K562 (cell line): ENCODE data around the gene OTOP3. TPM values are rescaled to one million over a fixed set of nuclear protein-coding genes. Genes with fewer than 3 reads are reported as not detected.
A peak's percentile ranks its signal among the peaks of the same experiment; 100 is the strongest.

Experiments used
- CBFA2T3 ChIP-seq: fragments of 450-650 bp; IDR thresholded peaks from 2 replicates; pipeline ENCODE4 v1.6.1; 2017
- CREBBP ChIP-seq: IDR thresholded peaks from one replicate; pipeline ENCODE4 v1.6.1; 2012; ENCODE audit warnings: low read depth, mild to moderate bottlenecking, control low read depth, inconsistent platforms, low read length
- HIVEP1 ChIP-seq: fragments of 250-450 bp; sonication (Bioruptor Pico); IDR thresholded peaks from 2 replicates; pipeline ENCODE4 v1.4.0; 2020; ENCODE audit warnings: mild to moderate bottlenecking
- NFE2 ChIP-seq: IDR thresholded peaks from 2 replicates; pipeline ENCODE4 v1.6.1; 2014; ENCODE audit warnings: antibody characterized with exemption, low read depth
- SPI1 ChIP-seq: IDR thresholded peaks from 2 replicates; pipeline ENCODE4 v1.6.1; 2011; ENCODE audit warnings: low read depth, low read length, control low read depth, borderline replicate concordance
- STAG1 ChIP-seq: sonication (generic); formaldehyde crosslinking; IDR thresholded peaks from 2 replicates; pipeline ENCODE4 v1.5.0; 2020; ENCODE audit warnings: missing genetic modification reagents, borderline replicate concordance
- TCF7 ChIP-seq: sonication (generic); IDR thresholded peaks from 2 replicates; pipeline ENCODE4 v1.6.1; 2016; ENCODE audit warnings: antibody characterized with exemption, borderline replicate concordance
- ZFPM2 ChIP-seq: fragments of 250-450 bp; sonication (Bioruptor Pico); IDR thresholded peaks from 2 replicates; pipeline ENCODE4 v1.5.1; 2022; ENCODE audit warnings: mild to moderate bottlenecking
- ZNF12 ChIP-seq: sonication (generic); formaldehyde crosslinking; IDR thresholded peaks from 2 replicates; pipeline ENCODE4 v1.4.0; 2020; ENCODE audit warnings: mild to moderate bottlenecking, missing genetic modification reagents
- polyA plus RNA-seq, 8 experiments: library from polyadenylated mRNA; depleted of rRNA in 4 of 8; stranded (reverse) in 5 of 8; unstranded in 3 of 8; fragments of >200 nt; fragmentation: Nextera tagmentation in 2 of 8; fragmentation: Illumina TruSeq in 1 of 8; extraction: Ambion mirVana in 2 of 8; extraction: Trizol in 1 of 8; gene quantifications; 2 replicates each; pipeline versions ENCODE4 v1.2.1 to v1.2.3, GENCODE V29; 2011 to 2014; ENCODE audit warnings: inconsistent platforms in 1 of 8, missing spikeins in 1 of 8
- total RNA-seq, 7 experiments: library from RNA; depleted of rRNA in 6 of 7; stranded (reverse); fragments of >200 nt in 6 of 7; fragmentation: Illumina TruSeq in 2 of 7; extraction: Trizol in 2 of 7; gene quantifications; 2 replicates each; pipeline versions ENCODE4 v1.2.1 to v1.2.3, GENCODE V29; 2011 to 2021; ENCODE audit warnings: low replicate concordance in 1 of 7
- TF ChIP-seq, protein P1 (sequence below): fragments of 250-450 bp; sonication (Bioruptor Pico); IDR thresholded peaks from 2 replicates; pipeline ENCODE4 v1.5.0; 2020; ENCODE audit warnings: mild to moderate bottlenecking
- TF ChIP-seq, protein P2 (sequence below), 2 experiments: fragments of 450-650 bp; IDR thresholded peaks; 2 replicates each; pipeline ENCODE4 v1.6.1; 2016
- TF ChIP-seq, protein P3 (sequence below): fragments of 200-600 bp; sonication (generic); IDR thresholded peaks from one replicate; pipeline ENCODE4 v1.6.1; 2012; ENCODE audit warnings: mild to moderate bottlenecking, low read depth, low read length, inconsistent platforms
- TF ChIP-seq, protein P4 (sequence below): fragments of 450-650 bp; IDR thresholded peaks from 2 replicates; pipeline ENCODE4 v1.6.1; 2017; ENCODE audit warnings: mild to moderate bottlenecking, moderate library complexity

The OTOP3 gene
- total and polyA plus RNA-seq, 9 of the 15 experiments (the other 6 are each of a cell fraction or from before 2014, with no cell fraction given) = not detected

DNA sequence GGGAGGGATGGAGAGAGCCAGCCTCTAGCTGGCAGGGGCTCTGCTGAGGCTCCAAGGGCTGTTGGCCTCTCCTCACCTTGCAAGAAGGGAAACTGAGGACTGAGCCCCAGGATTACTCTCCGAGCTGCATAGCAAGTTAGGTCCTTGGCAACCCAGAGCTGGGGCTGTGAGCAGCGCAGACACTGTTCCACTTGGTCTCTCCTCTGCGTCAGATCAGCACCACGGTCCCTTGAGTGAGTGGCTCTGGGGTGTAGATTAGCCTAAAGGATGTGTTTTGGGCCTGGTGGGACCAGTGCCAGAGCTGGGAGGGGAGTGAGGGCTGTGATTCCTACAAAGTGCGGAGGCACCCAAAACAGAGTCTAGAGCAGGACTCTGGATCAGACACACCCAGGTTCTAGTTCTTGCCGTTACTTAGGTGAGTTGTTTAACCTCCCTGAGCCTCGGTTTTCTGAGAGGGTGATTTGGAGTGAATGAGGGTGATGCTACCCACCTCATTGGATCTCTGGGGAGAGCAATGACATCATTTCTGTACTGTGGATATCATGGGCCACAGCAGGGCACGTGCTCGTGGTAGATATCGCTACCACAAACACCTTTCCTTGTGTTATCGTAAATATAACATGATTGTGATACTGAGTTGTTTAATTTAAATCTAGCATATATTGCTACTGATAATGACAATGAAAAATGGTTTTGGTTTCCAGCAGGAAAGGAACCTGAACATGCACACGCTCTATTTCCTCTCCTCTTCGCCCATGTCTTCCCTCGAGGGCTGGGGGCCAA lies 34.2 kb upstream of the OTOP3 start (continued):
- TF ChIP-seq, protein P1, sequence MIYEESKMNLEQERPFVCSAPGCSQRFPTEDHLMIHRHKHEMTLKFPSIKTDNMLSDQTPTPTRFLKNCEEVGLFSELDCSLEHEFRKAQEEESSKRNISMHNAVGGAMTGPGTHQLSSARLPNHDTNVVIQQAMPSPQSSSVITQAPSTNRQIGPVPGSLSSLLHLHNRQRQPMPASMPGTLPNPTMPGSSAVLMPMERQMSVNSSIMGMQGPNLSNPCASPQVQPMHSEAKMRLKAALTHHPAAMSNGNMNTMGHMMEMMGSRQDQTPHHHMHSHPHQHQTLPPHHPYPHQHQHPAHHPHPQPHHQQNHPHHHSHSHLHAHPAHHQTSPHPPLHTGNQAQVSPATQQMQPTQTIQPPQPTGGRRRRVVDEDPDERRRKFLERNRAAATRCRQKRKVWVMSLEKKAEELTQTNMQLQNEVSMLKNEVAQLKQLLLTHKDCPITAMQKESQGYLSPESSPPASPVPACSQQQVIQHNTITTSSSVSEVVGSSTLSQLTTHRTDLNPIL (CRISPR knock-in tag) = no peak
- TF ChIP-seq, protein P2, sequence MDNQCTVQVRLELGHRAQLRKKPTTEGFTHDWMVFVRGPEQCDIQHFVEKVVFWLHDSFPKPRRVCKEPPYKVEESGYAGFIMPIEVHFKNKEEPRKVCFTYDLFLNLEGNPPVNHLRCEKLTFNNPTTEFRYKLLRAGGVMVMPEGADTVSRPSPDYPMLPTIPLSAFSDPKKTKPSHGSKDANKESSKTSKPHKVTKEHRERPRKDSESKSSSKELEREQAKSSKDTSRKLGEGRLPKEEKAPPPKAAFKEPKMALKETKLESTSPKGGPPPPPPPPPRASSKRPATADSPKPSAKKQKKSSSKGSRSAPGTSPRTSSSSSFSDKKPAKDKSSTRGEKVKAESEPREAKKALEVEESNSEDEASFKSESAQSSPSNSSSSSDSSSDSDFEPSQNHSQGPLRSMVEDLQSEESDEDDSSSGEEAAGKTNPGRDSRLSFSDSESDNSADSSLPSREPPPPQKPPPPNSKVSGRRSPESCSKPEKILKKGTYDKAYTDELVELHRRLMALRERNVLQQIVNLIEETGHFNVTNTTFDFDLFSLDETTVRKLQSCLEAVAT (IDR thresholded peaks at IDR 0.05) = no peak
- TF ChIP-seq NFE2 = no peak
- TF ChIP-seq HIVEP1 (CRISPR knock-in tag) = no peak
- TF ChIP-seq, protein P3, sequence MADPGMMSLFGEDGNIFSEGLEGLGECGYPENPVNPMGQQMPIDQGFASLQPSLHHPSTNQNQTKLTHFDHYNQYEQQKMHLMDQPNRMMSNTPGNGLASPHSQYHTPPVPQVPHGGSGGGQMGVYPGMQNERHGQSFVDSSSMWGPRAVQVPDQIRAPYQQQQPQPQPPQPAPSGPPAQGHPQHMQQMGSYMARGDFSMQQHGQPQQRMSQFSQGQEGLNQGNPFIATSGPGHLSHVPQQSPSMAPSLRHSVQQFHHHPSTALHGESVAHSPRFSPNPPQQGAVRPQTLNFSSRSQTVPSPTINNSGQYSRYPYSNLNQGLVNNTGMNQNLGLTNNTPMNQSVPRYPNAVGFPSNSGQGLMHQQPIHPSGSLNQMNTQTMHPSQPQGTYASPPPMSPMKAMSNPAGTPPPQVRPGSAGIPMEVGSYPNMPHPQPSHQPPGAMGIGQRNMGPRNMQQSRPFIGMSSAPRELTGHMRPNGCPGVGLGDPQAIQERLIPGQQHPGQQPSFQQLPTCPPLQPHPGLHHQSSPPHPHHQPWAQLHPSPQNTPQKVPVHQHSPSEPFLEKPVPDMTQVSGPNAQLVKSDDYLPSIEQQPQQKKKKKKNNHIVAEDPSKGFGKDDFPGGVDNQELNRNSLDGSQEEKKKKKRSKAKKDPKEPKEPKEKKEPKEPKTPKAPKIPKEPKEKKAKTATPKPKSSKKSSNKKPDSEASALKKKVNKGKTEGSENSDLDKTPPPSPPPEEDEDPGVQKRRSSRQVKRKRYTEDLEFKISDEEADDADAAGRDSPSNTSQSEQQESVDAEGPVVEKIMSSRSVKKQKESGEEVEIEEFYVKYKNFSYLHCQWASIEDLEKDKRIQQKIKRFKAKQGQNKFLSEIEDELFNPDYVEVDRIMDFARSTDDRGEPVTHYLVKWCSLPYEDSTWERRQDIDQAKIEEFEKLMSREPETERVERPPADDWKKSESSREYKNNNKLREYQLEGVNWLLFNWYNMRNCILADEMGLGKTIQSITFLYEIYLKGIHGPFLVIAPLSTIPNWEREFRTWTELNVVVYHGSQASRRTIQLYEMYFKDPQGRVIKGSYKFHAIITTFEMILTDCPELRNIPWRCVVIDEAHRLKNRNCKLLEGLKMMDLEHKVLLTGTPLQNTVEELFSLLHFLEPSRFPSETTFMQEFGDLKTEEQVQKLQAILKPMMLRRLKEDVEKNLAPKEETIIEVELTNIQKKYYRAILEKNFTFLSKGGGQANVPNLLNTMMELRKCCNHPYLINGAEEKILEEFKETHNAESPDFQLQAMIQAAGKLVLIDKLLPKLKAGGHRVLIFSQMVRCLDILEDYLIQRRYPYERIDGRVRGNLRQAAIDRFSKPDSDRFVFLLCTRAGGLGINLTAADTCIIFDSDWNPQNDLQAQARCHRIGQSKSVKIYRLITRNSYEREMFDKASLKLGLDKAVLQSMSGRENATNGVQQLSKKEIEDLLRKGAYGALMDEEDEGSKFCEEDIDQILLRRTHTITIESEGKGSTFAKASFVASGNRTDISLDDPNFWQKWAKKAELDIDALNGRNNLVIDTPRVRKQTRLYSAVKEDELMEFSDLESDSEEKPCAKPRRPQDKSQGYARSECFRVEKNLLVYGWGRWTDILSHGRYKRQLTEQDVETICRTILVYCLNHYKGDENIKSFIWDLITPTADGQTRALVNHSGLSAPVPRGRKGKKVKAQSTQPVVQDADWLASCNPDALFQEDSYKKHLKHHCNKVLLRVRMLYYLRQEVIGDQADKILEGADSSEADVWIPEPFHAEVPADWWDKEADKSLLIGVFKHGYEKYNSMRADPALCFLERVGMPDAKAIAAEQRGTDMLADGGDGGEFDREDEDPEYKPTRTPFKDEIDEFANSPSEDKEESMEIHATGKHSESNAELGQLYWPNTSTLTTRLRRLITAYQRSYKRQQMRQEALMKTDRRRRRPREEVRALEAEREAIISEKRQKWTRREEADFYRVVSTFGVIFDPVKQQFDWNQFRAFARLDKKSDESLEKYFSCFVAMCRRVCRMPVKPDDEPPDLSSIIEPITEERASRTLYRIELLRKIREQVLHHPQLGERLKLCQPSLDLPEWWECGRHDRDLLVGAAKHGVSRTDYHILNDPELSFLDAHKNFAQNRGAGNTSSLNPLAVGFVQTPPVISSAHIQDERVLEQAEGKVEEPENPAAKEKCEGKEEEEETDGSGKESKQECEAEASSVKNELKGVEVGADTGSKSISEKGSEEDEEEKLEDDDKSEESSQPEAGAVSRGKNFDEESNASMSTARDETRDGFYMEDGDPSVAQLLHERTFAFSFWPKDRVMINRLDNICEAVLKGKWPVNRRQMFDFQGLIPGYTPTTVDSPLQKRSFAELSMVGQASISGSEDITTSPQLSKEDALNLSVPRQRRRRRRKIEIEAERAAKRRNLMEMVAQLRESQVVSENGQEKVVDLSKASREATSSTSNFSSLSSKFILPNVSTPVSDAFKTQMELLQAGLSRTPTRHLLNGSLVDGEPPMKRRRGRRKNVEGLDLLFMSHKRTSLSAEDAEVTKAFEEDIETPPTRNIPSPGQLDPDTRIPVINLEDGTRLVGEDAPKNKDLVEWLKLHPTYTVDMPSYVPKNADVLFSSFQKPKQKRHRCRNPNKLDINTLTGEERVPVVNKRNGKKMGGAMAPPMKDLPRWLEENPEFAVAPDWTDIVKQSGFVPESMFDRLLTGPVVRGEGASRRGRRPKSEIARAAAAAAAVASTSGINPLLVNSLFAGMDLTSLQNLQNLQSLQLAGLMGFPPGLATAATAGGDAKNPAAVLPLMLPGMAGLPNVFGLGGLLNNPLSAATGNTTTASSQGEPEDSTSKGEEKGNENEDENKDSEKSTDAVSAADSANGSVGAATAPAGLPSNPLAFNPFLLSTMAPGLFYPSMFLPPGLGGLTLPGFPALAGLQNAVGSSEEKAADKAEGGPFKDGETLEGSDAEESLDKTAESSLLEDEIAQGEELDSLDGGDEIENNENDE = no peak
- TF ChIP-seq, protein P4, sequence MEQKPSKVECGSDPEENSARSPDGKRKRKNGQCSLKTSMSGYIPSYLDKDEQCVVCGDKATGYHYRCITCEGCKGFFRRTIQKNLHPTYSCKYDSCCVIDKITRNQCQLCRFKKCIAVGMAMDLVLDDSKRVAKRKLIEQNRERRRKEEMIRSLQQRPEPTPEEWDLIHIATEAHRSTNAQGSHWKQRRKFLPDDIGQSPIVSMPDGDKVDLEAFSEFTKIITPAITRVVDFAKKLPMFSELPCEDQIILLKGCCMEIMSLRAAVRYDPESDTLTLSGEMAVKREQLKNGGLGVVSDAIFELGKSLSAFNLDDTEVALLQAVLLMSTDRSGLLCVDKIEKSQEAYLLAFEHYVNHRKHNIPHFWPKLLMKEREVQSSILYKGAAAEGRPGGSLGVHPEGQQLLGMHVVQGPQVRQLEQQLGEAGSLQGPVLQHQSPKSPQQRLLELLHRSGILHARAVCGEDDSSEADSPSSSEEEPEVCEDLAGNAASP = no peak
- no peak for TF ChIP-seq ZFPM2 (CRISPR knock-in tag)
- no peak for TF ChIP-seq TCF7
- TF ChIP-seq STAG1 = no peak
- no peak for TF ChIP-seq ZNF12 (CRISPR knock-in tag)
- peak; percentile 39 for TF ChIP-seq CBFA2T3
- TF ChIP-seq CREBBP = no peak
- no peak for TF ChIP-seq SPI1
